Astrocyte (in vitro differentiated cells and primary cell): ENCODE measurements around the gene ADGRG4. TPM values are rescaled to one million over a fixed set of nuclear protein-coding genes. Genes with fewer than 3 reads are reported as not detected.
"Not testable (repeated sequence)": the region's sequence is repeated elsewhere in the genome, so short reads cannot be mapped to it uniquely, and the experiment has no call there.

Experiments
- DNase-seq: peaks from one replicate; pipeline ENCODE4 v3.0.0-alpha.2; 2010; ENCODE audit warnings: low read depth
- FAIRE-seq: peaks from 2 replicates; lab custom pipeline; 2011; peaks lifted over from hg19 to GRCh38; lab: Jason Lieb, UNC
- H2AFZ ChIP-seq: 2 replicates; pipeline ENCODE4 v1.6.0; 2012; ENCODE audit warnings: low read depth, low read length, inconsistent platforms
- H3K27ac ChIP-seq: 2 replicates; pipeline ENCODE4 v1.5.1; 2011; ENCODE audit warnings: low read depth, low read length, inconsistent platforms
- H3K27me3 ChIP-seq: 2 replicates; pipeline ENCODE4 v1.6.0; 2011; ENCODE audit warnings: low read length, inconsistent platforms; ENCODE audit not compliant: insufficient read depth
- H3K36me3 ChIP-seq: 2 replicates; pipeline ENCODE4 v1.5.1; 2011; ENCODE audit warnings: low read length, inconsistent platforms; ENCODE audit not compliant: insufficient read depth
- H3K4me1 ChIP-seq: 2 replicates; pipeline ENCODE4 v1.5.1; 2011; ENCODE audit warnings: low read length, inconsistent platforms; ENCODE audit not compliant: insufficient read depth
- H3K4me2 ChIP-seq: 2 replicates; pipeline ENCODE4 v1.6.0; 2012; ENCODE audit warnings: low read length, inconsistent platforms
- H3K4me3 ChIP-seq: 2 replicates; pipeline ENCODE4 v1.5.1; 2011; ENCODE audit warnings: low read depth, mild to moderate bottlenecking, low read length, inconsistent platforms; ENCODE audit not compliant: insufficient read depth
- H3K79me2 ChIP-seq: 2 replicates; pipeline ENCODE4 v1.6.0; 2012; ENCODE audit warnings: mild to moderate bottlenecking, low read length, inconsistent platforms; ENCODE audit not compliant: insufficient read depth
- H3K9ac ChIP-seq: 2 replicates; pipeline ENCODE4 v1.6.0; 2012; ENCODE audit warnings: mild to moderate bottlenecking, low read length, inconsistent platforms
- H3K9me3 ChIP-seq: 2 replicates; pipeline ENCODE4 v1.5.1; 2012; ENCODE audit warnings: low read depth, mild to moderate bottlenecking, low read length, inconsistent platforms; ENCODE audit not compliant: insufficient read depth
- H4K20me1 ChIP-seq: 2 replicates; pipeline ENCODE4 v1.6.0; 2012; ENCODE audit warnings: low read length, inconsistent platforms; ENCODE audit not compliant: insufficient read depth
- H3K27ac Mint-ChIP-seq: one replicate; pipeline ENCODE4 v1.8.0; 2021; ENCODE audit warnings: mild to moderate bottlenecking, mixed read lengths; ENCODE audit not compliant: unreplicated experiment
- H3K27me3 Mint-ChIP-seq: one replicate; pipeline ENCODE4 v1.8.0; 2021; ENCODE audit warnings: low read depth, mixed read lengths; ENCODE audit not compliant: unreplicated experiment
- H3K36me3 Mint-ChIP-seq: one replicate; pipeline ENCODE4 v1.8.0; 2021; ENCODE audit warnings: low read depth, mixed read lengths; ENCODE audit not compliant: unreplicated experiment
- H3K4me1 Mint-ChIP-seq: one replicate; pipeline ENCODE4 v1.8.0; 2021; ENCODE audit warnings: low read depth, mixed read lengths; ENCODE audit not compliant: unreplicated experiment
- H3K4me3 Mint-ChIP-seq: one replicate; pipeline ENCODE4 v1.8.0; 2021; ENCODE audit warnings: mild to moderate bottlenecking, moderate library complexity, mixed read lengths; ENCODE audit not compliant: unreplicated experiment
- H3K9me3 Mint-ChIP-seq: one replicate; pipeline ENCODE4 v1.8.0; 2021; ENCODE audit warnings: mild to moderate bottlenecking, mixed read lengths; ENCODE audit not compliant: unreplicated experiment
- EZH2 ChIP-seq: IDR thresholded peaks from 2 replicates; pipeline ENCODE4 v1.6.1; 2012; ENCODE audit warnings: mild to moderate bottlenecking, low read length, inconsistent platforms; ENCODE audit not compliant: insufficient read depth
- total RNA-seq: library from RNA; stranded (reverse); gene quantifications from 2 replicates; pipeline ENCODE4 v1.2.1, GENCODE V29; 2021
- TF ChIP-seq, protein P1 (sequence below): IDR thresholded peaks from 2 replicates; pipeline ENCODE4 v1.5.1; 2011; ENCODE audit warnings: low read depth, mild to moderate bottlenecking, inconsistent platforms, low read length, moderate library complexity; ENCODE audit not compliant: insufficient read depth

The ADGRG4 gene
- total RNA-seq, 1 donor from 2014 or later = 0.14 TPM

DNA sequence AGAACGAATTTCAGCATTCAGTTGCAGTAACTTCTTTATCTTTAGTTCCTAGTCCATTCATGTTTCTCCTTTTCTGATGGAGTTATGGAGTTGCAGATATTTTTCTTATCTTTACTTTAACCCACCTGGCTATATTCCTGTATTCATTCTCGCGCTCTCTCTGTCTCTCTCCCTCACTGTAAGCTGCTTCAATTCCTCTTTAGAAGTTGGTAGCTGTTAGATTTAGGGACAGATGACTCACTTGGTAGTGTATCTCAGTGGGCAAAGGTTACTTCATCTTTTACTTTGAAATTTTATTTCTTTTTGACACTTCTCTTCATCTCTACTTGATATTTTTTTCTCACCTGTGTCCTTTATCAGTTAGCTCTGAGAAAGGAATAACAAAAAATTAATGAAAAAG is 137.4 kb downstream of the ADGRG4 start:
- TF ChIP-seq EZH2 = no peak
- TF ChIP-seq, protein P1, sequence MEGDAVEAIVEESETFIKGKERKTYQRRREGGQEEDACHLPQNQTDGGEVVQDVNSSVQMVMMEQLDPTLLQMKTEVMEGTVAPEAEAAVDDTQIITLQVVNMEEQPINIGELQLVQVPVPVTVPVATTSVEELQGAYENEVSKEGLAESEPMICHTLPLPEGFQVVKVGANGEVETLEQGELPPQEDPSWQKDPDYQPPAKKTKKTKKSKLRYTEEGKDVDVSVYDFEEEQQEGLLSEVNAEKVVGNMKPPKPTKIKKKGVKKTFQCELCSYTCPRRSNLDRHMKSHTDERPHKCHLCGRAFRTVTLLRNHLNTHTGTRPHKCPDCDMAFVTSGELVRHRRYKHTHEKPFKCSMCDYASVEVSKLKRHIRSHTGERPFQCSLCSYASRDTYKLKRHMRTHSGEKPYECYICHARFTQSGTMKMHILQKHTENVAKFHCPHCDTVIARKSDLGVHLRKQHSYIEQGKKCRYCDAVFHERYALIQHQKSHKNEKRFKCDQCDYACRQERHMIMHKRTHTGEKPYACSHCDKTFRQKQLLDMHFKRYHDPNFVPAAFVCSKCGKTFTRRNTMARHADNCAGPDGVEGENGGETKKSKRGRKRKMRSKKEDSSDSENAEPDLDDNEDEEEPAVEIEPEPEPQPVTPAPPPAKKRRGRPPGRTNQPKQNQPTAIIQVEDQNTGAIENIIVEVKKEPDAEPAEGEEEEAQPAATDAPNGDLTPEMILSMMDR = no peak
- Mint-ChIP-seq H3K4me3 (no peak overlapping the region), H3K9me3 (no peaks in the 10 kb centered on the region), H3K27me3 (no peaks in the 10 kb centered on the region), H3K4me1 (peaks cover 3% of the 10 kb centered on the region), H3K36me3 (no peaks in the 10 kb centered on the region), H3K27ac (no peak overlapping the region)
- H3K27me3 ChIP-seq = no peaks in the 10 kb centered on the region
- no peaks in the 10 kb centered on the region for H3K9me3 ChIP-seq
- no peak overlapping the region for H3K4me3 ChIP-seq
- no peaks in the 10 kb centered on the region for H3K36me3 ChIP-seq
- H3K9ac ChIP-seq = no peak overlapping the region
- DNase-seq = no peak
- no peak overlapping the region for H2AFZ ChIP-seq
- no peak for FAIRE-seq
- H3K4me1 ChIP-seq = no peaks in the 10 kb centered on the region
- no peaks in the 10 kb centered on the region for H4K20me1 ChIP-seq
- H3K27ac ChIP-seq = no peak overlapping the region
- H3K4me2 ChIP-seq = no peak overlapping the region
- H3K79me2 ChIP-seq = no peaks in the 10 kb centered on the region

DNA sequence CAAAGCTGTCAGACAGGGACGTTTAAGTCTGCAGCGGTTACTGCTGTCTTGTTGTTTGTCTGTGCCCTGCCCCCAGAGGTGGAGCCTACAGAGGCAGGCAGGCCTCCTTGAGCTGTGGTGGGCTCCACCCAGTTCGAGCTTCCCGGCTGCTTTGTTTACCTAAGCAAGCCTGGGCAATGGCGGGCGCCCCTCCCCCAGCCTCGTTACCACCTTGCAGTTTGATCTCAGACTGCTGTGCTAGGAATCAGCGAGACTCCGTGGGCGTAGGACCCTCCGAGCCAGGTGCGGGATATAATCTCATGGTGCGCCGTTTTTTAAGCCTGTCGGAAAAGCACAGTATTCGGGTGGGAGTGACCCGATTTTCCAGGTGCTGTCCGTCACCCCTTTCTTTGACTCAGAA is 144.9 kb downstream of the ADGRG4 start:
- H3K4me3 ChIP-seq, H2AFZ ChIP-seq, H3K27me3 Mint-ChIP-seq, H3K36me3 Mint-ChIP-seq, H3K27ac Mint-ChIP-seq, DNase-seq, H3K36me3 ChIP-seq, H4K20me1 ChIP-seq, H3K79me2 ChIP-seq, H3K4me1 Mint-ChIP-seq, H3K27ac ChIP-seq, H3K4me1 ChIP-seq, H3K9me3 ChIP-seq, H3K9ac ChIP-seq, FAIRE-seq, H3K4me3 Mint-ChIP-seq, H3K9me3 Mint-ChIP-seq, H3K27me3 ChIP-seq, H3K4me2 ChIP-seq: not testable (repeated sequence)

DNA sequence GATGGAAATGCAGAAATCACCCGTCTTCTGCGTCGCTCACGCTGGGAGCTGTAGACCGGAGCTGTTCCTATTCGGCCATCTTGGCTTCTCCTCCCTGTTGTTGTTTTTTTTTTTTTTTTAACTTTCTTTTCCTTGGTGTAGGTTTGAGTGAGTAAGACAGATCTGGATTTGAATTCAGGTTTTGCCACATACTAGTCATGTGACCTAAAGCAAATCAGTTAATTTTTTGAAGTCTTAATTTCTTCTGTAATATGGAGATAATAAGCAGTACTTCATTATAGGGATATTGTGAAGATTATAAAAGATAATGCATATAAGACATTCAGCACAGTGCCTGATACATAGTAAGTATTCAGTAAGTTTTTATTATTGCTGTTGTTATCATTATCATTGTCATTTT is 145.4 kb downstream of the ADGRG4 start:
- FAIRE-seq (no peak), DNase-seq (no peak)
- Histone ChIP-seq H3K4me1 (no peaks in the 10 kb centered on the region), H3K27ac (no peak overlapping the region), H3K9ac (no peak overlapping the region), H3K4me2 (no peak overlapping the region), H4K20me1 (no peaks in the 10 kb centered on the region), H3K36me3 (no peaks in the 10 kb centered on the region), H2AFZ (no peak overlapping the region), H3K4me3 (no peak overlapping the region), H3K9me3 (no peaks in the 10 kb centered on the region), H3K79me2 (no peaks in the 10 kb centered on the region), H3K27me3 (no peaks in the 10 kb centered on the region)
- Mint-ChIP-seq H3K27ac (no peak overlapping the region), H3K4me3 (no peak overlapping the region), H3K4me1 (no peaks in the 10 kb centered on the region), H3K27me3 (no peaks in the 10 kb centered on the region), H3K36me3 (no peaks in the 10 kb centered on the region), H3K9me3 (no peaks in the 10 kb centered on the region)
- TF ChIP-seq, protein P1 = no peak
- TF ChIP-seq EZH2 = no peak
